HG03025 (cell line): ENCODE results near the gene KLK10.

Experiments
- ATAC-seq: cut with Tn5 transposase; IDR thresholded peaks from one replicate; pipeline ENCODE4 v1.9.1; 2021; ENCODE audit warnings: mild to moderate bottlenecking, moderate library complexity; ENCODE audit not compliant: unreplicated experiment, low FRiP score

The KLK10 gene

DNA sequence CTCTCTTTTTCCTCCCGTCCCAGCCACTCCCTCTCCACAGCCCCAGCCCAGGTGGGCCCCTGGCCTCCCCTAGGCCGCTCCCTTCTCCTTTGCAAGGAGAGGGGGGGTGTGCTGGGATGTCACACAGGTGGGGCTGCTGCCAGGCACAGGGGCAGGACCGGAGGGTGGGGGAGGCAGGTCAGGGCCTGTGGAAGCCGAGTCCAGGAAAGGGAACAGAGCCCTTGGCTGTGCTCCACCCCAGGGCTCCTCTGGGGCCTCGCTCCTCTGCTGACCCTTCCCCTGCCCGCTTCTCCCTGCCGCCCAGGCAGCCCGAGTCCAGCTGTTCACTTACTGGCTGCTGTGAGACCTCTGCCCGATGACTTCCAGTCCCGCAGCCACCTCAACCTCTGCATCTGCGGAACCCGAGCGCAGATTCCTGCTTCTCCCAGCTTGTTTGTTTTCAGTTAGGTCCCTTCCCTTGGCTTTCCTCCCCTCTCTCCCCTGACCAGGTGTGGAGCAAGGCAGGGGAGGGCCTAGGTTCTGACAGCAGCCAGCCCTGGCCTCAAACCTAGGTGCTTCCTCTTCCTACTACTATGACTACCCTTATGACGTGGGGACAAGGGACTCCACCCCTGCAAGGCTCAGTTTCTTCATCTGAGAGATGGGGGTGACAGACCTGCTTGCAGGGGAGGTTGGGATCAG lies 7.8 kb upstream of the KLK10 start:
- no peak for ATAC-seq

DNA sequence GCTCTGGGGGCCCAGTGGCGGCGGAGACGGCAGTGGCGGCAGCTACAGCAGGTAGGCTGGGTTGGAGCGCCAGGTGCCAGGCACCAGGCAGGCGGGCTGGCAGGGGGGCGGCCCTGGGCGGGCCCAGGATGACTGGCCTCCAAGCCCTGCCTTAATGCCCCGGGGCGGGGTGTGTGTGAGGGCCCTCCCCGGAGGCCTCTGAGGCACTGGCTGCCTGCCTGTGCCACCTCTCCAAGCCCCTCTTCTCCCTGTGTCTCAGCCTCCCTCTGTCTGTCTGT lies 7.0 kb upstream of the KLK10 start, which contains the start of gene KLK11:
KLK11 (minus strand) TSS at position 63 of the 278 bp plus-strand sequence. CDS start 985 bp downstream, outside the sequence.
- no peak for ATAC-seq

DNA sequence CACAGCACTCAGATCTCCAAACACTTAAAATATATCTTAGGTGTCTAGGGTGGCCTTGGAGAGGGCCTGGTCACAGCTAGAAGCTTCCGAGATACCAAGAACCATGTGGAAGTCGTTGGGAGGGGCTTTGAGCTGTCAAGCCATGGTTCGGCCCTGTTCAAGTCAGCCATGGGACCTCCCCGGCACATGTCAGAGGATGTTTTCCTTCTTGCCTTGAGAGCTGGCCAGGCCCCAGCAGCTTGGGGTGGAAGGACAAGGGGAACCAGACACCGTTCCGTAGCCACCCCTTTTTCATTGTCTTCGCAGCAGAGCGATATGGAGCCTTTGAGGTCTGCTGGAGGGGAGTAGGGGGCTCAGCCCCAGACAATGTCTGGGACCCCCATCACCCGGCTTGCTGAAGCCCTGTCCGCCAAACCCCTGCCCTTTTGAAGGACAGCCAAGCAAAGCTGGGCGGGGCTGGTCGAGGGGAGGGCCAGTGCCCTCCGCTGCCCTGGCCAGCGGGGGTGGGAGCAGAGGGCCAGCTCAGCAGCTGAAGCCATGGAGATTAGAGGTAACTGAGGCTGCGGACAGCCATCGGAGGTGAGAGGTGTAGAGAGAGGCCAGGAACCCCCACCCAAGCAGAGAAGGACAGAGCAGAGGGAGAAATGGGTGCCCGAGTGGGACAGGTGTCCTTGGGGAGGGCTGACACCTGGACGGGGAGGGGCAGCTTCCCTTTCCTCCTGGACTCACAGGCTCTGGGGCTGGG lies 6.5 kb upstream of the KLK10 start:
- ATAC-seq: no peak

DNA sequence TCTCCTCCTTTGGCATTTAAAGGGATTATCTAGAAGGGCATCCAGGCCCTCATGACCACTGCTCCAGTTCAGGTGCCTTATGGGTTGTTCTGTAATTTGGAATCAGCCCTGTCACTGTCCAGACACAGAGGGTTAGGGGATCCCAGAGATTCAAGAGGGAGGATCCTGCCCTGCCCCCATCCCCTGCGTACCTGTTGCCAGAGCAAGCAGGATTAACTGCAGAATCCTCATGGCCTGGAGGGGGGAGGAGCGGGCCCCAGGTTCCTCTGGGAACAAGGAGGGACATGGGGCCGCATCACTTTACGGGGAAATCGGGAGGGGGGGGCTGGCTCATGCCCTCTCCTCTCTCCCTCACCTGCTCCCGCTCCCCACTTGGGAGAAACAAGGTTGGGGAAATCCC lies 5.9 kb upstream of the KLK10 start:
- no peak for ATAC-seq

DNA sequence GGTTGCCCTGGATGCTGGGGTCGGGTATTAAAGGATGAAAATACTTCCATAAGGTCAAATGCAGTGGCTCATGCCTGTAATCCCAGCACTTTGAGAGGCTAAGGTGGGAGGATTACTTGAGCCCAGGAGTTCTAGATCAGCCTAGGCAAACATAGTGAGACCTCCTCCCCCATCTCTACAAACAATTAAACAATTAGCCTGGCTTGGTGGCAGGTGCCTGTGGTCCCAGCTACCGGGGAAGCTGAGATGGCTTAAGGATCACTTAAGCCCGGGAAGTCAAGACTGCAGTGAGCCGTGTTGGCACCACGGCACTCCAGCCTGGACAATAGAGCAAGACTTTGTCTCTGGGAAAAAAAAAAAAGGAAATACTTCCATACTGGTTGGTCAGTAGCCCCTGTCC lies 5.4 kb upstream of the KLK10 start:
- no peak for ATAC-seq

DNA sequence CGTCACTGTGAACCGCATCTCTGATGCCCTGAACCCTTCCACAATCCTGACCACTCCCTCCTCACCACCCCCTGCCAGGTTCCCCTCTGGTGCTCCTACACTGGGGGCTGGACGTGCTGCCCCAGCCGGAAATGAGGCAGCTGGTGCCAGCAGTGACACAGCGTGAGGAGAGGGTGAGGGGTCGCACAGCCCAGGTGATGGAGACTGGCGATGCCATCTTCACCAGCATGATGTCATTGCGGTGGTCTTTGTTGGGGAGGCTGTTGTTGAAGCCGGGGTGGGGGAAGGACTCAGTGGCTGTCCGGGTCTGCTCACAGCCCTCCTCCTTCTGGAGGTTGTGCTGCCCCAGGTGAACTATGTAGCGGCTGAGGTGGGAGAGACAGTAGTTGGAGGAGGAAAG lies 4.4 kb upstream of the KLK10 start:
- ATAC-seq: no peak

DNA sequence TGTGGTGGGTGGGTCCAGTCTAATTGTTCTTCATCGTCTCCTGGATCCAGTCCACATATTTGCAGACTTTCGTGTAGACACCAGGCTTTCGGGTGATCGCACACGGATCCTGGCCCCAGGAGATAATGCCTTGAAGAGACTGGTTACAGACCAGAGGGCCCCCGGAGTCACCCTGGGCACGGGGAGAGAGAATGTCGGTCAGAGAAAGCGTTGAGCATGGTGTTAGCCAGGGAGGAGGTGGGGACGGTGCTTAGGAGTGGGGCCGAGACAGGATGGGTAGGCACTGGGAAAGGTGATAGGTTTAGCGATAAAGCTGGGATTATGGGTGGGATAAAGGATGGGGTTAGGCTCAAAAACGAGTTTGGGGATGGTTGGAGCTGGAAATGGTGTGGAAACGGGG lies 3.0 kb upstream of the KLK10 start:
- ATAC-seq: no peak

DNA sequence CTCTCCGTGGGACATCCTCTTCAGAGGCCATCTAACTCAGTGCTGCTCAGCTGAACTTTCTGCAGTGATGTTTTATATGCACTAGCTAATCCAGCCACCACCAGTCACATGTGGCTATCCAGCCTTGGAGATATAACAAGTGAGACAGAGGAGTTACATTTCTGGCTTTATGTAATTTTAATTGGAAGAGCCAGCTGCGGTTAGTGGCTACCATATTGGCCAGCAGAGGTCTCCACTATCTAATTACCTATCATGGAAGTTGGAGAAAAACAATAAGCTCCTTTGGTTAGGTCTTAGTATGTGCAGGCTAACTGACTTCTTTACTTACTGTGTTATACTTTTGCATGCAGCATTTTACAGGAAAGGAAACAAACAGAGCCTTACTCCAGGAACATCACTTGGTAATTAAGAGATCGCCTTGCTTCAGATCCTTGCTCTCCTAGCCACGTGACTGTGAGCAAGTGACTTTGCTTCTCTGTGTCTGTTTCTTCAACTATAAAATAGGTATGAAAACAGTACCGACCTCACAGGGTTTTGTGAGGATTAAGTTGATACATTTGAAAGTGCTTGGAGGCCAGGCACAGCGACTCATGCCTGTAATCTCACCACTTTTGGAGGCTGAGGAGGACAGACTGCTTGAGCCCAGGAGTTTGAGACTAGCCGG lies 1.6 kb upstream of the KLK10 start:
- ATAC-seq: no peak

DNA sequence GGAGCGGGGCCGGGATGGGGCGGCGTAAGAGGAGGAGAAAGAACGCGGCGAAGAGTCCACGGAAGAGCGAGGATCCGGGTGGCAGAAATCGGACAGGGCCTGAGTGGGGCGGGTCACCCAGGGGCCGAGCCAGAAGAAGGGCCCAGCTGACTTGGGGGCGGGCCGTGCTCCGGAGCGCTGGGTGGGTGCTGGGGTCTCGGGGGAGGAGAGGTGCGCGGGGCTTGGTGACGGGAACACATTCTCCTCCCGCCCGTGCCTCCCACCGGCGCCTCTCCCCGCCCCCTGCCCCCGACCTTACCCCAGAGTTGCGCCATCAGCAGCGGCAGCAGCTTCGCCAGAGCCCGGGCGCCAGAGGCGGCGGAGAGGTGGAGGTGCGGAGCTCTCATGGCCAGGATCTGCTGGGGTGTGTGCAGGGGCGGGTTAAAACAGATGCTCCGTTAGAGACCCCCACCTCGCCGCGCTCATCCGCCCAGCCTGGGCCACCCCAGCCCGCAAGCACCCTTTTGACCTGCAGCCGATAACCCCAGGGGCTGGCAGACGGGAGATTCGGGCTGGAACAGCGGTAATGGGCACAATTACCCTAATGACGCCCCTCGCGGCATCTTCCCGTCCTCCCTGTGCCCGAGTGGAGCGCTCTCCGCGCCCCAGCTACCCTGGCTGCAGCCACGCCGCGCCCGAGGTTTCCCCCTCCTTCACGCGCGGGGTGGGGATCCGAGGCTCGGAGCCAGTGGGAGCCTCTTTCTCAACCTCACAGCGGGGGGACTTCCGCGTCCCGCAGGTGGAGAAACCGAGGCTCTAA lies 565 bp downstream of the KLK10 start:
- no peak for ATAC-seq

DNA sequence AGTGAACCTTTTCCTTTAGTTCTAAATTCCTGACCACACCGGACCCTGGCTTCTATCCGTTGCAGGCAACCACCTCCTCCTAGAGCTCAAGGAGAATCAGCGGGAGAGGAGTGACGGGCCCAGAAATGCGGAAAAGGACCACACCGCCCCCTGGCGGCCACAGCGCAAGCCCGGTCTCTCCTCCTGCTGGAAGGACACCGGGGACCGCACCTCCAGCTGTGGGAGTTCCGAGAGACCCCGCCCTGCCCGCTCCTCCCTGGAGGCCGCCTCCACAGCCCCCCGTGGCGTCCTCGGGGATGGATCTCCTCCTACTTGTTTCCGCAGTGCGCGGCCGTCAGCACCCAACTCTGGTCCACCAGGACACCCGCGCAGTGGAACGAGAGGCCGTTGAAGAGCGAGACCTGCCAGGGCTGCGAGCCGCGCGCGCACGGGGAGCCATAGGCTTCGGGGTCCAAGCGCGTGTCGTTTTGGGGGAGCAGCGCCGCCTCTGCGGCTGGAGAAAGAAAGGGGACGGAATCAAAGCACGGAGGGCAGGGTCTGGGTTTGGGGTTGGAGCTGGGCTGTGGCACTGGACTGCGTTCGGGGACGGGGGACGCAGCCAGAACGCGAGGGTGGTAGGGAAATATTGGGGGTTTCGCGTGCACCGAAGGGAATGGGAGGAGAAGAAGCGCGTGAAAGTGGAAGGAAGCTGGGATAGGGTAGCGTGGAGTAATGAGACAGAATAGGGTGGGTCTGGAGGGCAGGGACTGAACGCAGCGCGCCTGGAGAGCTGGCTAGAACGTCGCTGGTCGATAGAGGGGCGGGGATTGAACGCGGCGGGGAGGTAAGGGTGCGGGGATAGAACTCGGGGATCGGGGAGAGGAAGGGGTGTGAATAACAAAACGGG lies 2.5 kb downstream of the KLK10 start:
- no peak for ATAC-seq

DNA sequence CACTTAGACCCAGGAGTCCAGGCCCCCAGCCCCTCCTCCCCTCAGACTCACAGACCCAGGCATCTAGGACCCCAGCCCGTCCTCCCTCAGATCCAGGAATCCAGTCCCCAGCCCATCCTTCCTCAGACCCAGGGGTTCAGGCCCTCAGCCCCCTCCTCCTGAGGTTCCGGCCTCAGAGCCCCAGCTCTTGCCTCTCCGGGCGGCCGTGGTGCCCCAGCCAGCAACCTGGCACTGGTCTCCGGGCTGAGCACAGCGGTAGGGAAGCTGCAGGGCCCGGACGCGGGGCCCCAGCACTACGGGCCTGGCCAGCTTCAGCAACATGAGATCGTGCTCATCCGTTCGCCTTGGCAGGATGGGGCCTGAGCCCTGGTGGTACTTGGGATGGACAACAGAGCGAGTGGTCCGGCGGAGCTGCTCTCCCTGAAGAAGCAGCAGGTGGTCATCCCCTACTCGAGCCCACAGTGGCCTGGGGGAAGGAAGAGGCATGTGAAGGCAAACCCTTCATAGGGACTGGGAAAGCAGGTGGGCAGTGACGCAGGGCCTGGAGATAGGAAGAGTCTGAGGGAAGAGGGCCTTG lies 3.7 kb downstream of the KLK10 start:
- ATAC-seq: no peak

DNA sequence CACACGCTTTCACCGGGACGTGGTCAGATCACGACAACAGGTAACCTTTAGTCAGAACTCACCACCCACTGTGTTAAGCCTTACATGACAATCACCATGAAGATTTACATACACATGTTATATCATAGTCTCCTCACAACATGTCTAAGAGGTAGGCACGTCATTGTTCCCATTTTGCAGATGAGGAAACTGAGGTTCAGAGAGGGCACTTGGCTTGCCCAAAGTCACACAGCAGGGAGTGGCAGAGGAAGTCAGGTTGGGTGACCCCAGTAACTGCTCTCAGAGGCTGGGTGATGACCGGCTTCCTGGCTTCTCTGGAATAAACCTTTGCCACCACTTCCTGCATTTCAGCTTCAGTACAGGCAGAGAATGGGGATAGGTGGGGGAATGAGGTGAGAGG lies 5.3 kb downstream of the KLK10 start:
- ATAC-seq: no peak

DNA sequence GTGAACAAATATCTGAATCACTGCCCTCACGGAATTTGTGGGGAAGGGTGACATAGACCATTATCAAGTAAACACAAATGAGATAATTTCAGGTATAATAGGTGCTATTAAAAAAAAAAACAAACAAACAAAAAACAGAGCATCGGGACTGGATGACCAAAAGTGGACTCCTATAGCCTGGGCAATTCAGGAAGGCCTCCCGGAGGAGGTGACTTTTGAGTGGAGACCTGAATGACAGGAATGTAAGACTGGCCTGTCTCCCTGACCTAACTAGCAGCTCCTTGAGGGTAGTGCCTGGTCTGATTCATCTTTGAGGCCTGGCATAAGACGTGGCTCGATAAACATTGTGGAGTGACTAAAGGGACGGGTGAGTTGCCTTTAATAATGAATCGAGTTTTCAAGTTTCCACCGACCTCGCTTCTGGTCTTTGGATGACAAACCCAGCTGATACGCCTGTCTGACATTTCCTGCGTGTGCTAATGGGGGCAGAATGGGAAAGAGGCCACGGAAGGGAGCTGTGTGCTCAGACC lies 6.8 kb downstream of the KLK10 start:
- no peak for ATAC-seq

DNA sequence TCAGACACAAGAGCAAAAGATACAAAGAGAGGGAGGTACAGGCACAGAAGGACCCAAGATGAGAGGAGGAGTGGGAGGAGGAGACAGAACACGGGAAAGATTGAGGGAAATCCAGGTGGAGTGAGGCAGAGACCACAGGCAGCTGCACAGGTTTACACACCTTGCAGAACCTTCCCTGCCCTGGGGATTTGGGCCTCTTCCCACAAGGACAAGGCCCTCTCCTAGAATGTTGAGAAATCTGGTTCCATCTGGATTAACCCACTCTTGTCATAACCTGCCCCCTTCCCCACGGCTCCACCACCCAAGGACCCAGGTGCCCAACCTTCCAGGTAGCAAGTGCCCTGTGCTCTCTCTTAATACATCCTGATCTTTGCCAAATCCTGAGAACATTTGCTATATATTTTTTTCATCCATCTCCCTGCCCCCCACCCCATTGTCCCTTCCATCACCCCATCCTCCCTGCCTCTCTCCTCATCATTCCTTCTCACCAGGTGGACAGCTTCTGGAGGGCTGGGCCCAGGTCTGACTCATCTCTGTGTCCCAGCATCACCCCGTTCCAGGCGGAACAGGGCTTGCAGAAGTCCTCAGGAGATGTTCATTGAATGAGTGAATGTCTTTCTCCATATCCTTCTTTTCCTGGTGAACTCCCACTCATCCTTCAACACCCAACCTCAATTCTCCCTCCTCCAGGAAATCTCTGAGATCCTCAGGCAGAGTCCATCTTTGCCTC lies 9.3 kb downstream of the KLK10 start:
- no peak for ATAC-seq

DNA sequence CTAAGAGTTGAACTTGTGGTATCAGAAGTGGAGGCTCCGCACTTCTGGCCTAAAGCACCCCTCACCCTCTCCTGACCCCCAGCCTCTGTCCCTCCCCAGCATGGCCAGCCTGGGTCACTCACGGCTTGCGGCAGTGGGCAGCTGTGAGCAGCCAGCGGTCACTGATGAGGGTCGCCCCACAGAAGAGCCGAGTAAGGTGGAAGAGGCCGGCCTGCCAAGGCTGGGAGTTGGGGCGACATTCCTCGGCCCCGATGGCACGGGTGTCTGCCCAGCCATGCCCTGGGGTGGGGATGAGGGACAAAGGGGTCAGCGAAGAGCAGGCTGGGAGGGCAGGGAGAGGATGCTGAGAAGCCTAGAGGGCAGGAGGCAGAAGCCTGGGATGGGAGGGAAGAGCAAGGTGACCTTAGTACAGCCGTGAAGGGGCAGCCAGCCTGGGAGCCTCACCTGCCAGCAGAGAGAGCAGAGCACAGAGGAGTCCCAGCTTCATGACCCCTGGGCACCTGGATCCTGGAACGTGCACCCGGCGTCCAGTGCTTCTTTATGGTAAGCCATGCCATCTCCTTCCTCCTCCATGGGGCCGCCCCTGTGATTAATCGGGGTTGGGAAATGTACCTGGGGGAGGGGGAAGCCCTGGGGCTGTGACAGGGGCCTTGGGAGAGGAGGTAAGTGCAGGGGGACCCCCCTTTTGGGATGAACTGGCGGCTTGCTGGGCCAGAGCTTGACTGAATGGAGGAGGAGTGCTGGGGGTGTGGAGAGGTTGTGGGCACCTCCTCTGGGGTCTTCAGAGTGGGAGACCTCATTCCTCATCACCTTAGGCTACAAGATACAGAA lies 10.2 kb downstream of the KLK10 start:
- no peak for ATAC-seq

DNA sequence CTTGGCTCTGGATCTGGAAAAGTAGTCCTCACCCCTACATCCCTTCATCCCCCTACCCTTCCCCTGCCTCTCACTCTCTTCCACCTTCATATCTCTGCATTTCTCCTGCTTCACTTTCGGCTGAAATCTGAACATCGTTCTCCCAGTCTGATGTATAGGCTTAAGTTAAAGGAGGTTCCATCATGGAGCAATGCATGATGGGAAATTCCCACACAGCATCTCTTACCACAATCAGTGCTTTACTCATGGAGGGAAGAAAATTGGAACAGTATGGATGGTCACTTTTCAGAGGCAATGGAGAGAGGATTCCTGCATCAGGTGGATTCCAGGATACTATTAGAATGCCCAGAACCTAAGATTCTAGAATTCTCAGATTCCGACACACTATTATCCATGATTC lies 12.0 kb downstream of the KLK10 start:
- ATAC-seq: no peak

DNA sequence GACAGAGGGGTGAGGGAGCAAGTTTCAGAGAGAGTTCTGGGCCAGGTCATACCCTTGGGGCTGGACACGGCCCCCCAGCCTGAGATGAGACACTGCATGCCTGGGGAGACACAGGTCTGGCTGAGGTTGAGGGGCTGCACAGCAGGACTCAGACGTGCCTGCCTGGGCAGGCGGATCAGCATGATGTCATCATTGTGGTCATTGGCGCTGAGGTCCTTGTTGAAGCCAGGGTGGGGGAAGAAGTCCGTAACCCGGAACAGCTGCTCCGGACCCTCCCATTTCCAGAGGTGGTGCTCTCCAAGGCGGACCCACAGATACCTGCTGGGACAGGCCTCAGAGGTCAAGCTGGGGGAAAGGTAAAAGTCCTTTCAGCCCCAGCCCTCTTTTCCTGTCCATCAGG lies 13.1 kb downstream of the KLK10 start:
- no peak for ATAC-seq

DNA sequence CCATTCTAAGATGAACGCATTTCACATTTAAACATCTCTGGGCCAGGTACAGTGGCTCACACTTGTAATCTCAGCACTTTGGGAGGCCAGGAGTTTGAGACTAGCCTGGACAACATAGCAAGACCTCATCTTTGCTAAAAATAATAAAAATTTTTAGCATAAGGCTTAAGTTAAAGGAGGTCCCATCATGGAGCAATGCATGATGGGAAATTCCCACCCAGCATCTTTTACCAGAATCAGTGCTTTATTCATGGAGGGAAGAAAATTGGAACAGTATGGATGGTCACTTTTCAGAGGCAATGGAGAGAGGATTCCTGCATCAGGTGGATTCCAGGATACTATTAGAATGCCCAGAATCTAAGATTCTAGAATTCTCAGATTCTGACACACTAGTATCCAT lies 14.3 kb downstream of the KLK10 start:
- ATAC-seq: no peak
